K562 (cell line): ENCODE results near the gene ADAT3. TPM values are rescaled to one million over a fixed set of nuclear protein-coding genes. Genes with fewer than 3 reads are reported as not detected.

Experiments used
- CBFB ChIP-seq: sonication (generic); formaldehyde crosslinking; IDR thresholded peaks from 2 replicates; pipeline ENCODE4 v1.4.0; 2020; ENCODE audit warnings: mild to moderate bottlenecking, missing genetic modification reagents
- CSDE1 ChIP-seq, 2 experiments: fragments of 450-650 bp; IDR thresholded peaks; 2 replicates each; pipeline ENCODE4 v1.6.1; 2016; ENCODE audit warnings: mild to moderate bottlenecking in 1 of 2
- DDX20 ChIP-seq: fragments of 450-650 bp; IDR thresholded peaks from 2 replicates; pipeline ENCODE4 v1.6.1; 2016; ENCODE audit warnings: missing genetic modification characterization, low read depth, mild to moderate bottlenecking, missing compliant biosample characterization, moderate library complexity
- HDAC8 ChIP-seq: fragments of 450-650 bp; IDR thresholded peaks from 2 replicates; pipeline ENCODE4 v1.6.1; 2016; ENCODE audit warnings: mild to moderate bottlenecking, missing genetic modification characterization, moderate library complexity, missing compliant biosample characterization
- HNRNPUL1 ChIP-seq: fragments of 200-400 bp; formaldehyde crosslinking; IDR thresholded peaks from 2 replicates; pipeline ENCODE4 v1.6.1; 2017; ENCODE audit warnings: low read length
- KDM4B ChIP-seq, 2 experiments: fragments of 450-650 bp in 1 of 2; sonication (generic) in 1 of 2; IDR thresholded peaks; 2 replicates each; pipeline ENCODE4 v1.6.1; 2016 to 2017; ENCODE audit warnings: borderline replicate concordance in 2 of 2, antibody characterized with exemption in 1 of 2, low read depth in 1 of 2, mild to moderate bottlenecking in 1 of 2
- L3MBTL2 ChIP-seq: fragments of 450-650 bp; IDR thresholded peaks from 2 replicates; pipeline ENCODE4 v1.6.1; 2016; ENCODE audit warnings: mild to moderate bottlenecking, moderate library complexity
- NFIX ChIP-seq: fragments of 250-450 bp; sonication (Bioruptor Pico); IDR thresholded peaks from 2 replicates; pipeline ENCODE4 v1.4.0; 2020; ENCODE audit warnings: low read depth, mild to moderate bottlenecking, moderate library complexity
- NR0B1 ChIP-seq: fragments of 450-650 bp; IDR thresholded peaks from one replicate; pipeline ENCODE4 v1.6.1; 2018; ENCODE audit warnings: mild to moderate bottlenecking, moderate library complexity; ENCODE audit not compliant: partially characterized antibody
- PCBP1 ChIP-seq: fragments of 200-400 bp; formaldehyde crosslinking; IDR thresholded peaks from 2 replicates; pipeline ENCODE4 v1.6.1; 2018; ENCODE audit warnings: mild to moderate bottlenecking, low read depth, low read length; ENCODE audit not compliant: poor library complexity, severe bottlenecking
- RFX7 ChIP-seq: fragments of 250-450 bp; sonication (Bioruptor Pico); IDR thresholded peaks from 2 replicates; pipeline ENCODE4 v1.5.1; 2021; ENCODE audit warnings: mild to moderate bottlenecking
- SIN3A ChIP-seq, 2 experiments: fragments of 150-350 bp in 1 of 2; IDR thresholded peaks; 2 replicates each; pipeline ENCODE4 v1.6.1; 2011 to 2016; ENCODE audit warnings: borderline replicate concordance in 2 of 2, low read depth in 2 of 2, low read length in 2 of 2, mild to moderate bottlenecking in 2 of 2, moderate library complexity in 2 of 2; ENCODE audit not compliant: control insufficient read depth in 1 of 2
- SNIP1 ChIP-seq: fragments of 450-650 bp; IDR thresholded peaks from 2 replicates; pipeline ENCODE4 v1.7.1; 2017; ENCODE audit warnings: low read depth, mild to moderate bottlenecking
- USF2 ChIP-seq: sonication (generic); formaldehyde crosslinking; IDR thresholded peaks from 2 replicates; pipeline ENCODE4 v1.5.0; 2020; ENCODE audit warnings: missing genetic modification reagents
- YY1 ChIP-seq, 3 experiments: IDR thresholded peaks; 2 replicates each; pipeline ENCODE4 v1.6.1; 2011; ENCODE audit warnings: low read length in 2 of 3, mild to moderate bottlenecking in 2 of 3, moderate library complexity in 2 of 3, borderline replicate concordance in 1 of 3, control low read depth in 1 of 3, low read depth in 1 of 3; ENCODE audit not compliant: insufficient read depth in 3 of 3, insufficient replicate concordance in 2 of 3, control insufficient read depth in 1 of 3, insufficient read length in 1 of 3; ENCODE audit errors: extremely low read depth in 1 of 3
- ZHX1 ChIP-seq: fragments of 150-350 bp; conservative IDR thresholded peaks from 2 replicates; pipeline ENCODE4 v1.6.1; 2014; ENCODE audit warnings: low read length
- ZNF431 ChIP-seq: sonication (generic); formaldehyde crosslinking; IDR thresholded peaks from 2 replicates; pipeline ENCODE4 v1.8.0; 2022; ENCODE audit warnings: mild to moderate bottlenecking, missing genetic modification reagents
- ZNF639 ChIP-seq, 2 experiments: fragments of 200-800 bp in 1 of 2; sonication (Bioruptor generic) in 1 of 2; sonication (generic) in 1 of 2; formaldehyde crosslinking in 1 of 2; IDR thresholded peaks in 1 of 2; conservative IDR thresholded peaks in 1 of 2; 2 replicates each; pipeline versions ENCODE4 v1.5.0 to v1.6.1; 2016 to 2020; ENCODE audit warnings: missing compliant biosample characterization in 1 of 2, missing genetic modification characterization in 1 of 2, missing genetic modification reagents in 1 of 2
- ZNF766 ChIP-seq: fragments of 200-800 bp; sonication (Bioruptor generic); conservative IDR thresholded peaks from 2 replicates; pipeline ENCODE4 v1.6.1; 2016; ENCODE audit warnings: missing genetic modification characterization, missing compliant biosample characterization
- polyA plus RNA-seq, 8 experiments: library from polyadenylated mRNA; depleted of rRNA in 4 of 8; stranded (reverse) in 5 of 8; unstranded in 3 of 8; fragments of >200 nt; fragmentation: Nextera tagmentation in 2 of 8; fragmentation: Illumina TruSeq in 1 of 8; extraction: Ambion mirVana in 2 of 8; extraction: Trizol in 1 of 8; gene quantifications; 2 replicates each; pipeline versions ENCODE4 v1.2.1 to v1.2.3, GENCODE V29; 2011 to 2014; ENCODE audit warnings: inconsistent platforms in 1 of 8, missing spikeins in 1 of 8
- total RNA-seq, 7 experiments: library from RNA; depleted of rRNA in 6 of 7; stranded (reverse); fragments of >200 nt in 6 of 7; fragmentation: Illumina TruSeq in 2 of 7; extraction: Trizol in 2 of 7; gene quantifications; 2 replicates each; pipeline versions ENCODE4 v1.2.1 to v1.2.3, GENCODE V29; 2011 to 2021; ENCODE audit warnings: low replicate concordance in 1 of 7

The ADAT3 gene
- total and polyA plus RNA-seq, 9 of the 15 experiments (the other 6 are each of a cell fraction or from before 2014, with no cell fraction given) = 0.67 to 15.6 (median 7.8) TPM; not detected in 4

- TF ChIP-seq USF2 = peak; percentile 97
- TF ChIP-seq DDX20 (tag) = no peak
- TF ChIP-seq KDM4B (IDR thresholded peaks at IDR 0.05; ENCODE audit: borderline replicate concordance in 2 of 2, low read depth in 1 of 2) = peak in 1 of 2 experiments; percentile 97; a peak in 2 of 4 replicates
- TF ChIP-seq ZNF639 (CRISPR knock-in tag; conservative IDR thresholded peaks at IDR 0.05 in 1 of 2, IDR thresholded peaks at IDR 0.05 in 1 of 2) = 0 out of 4 replicates have a peak, but pooled peaks of 1 of the 2 experiments have one; percentile 67
- TF ChIP-seq SNIP1 = no peak
- no peak for TF ChIP-seq ZNF431 (CRISPR knock-in tag)
- TF ChIP-seq L3MBTL2 = peak; percentile 67
- no peak for TF ChIP-seq HNRNPUL1
- peak; percentile 61; the same call in 1 of the 2 replicates for TF ChIP-seq CBFB (CRISPR knock-in tag)
- no peak for TF ChIP-seq RFX7 (CRISPR knock-in tag)
- TF ChIP-seq ZNF766 (CRISPR knock-in tag) = peak; percentile 93
- no peak for TF ChIP-seq ZHX1
- TF ChIP-seq NFIX (CRISPR knock-in tag) = no peak
- no peak for TF ChIP-seq CSDE1 (IDR thresholded peaks at IDR 0.05)
- TF ChIP-seq HDAC8 (tag) = 0 out of 2 replicates have a peak, but pooled peaks have one; percentile 62
- peak in 2 of 3 experiments; percentile 8 to 72 for TF ChIP-seq YY1 (IDR thresholded peaks at IDR 0.05; ENCODE audit: borderline replicate concordance in 1 of 3, control insufficient read depth in 1 of 3, extremely low read depth in 1 of 3, insufficient read depth in 3 of 3, insufficient read length in 1 of 3, insufficient replicate concordance in 2 of 3, low read depth in 1 of 3, low read length in 2 of 3)
- peak; percentile 76 to 93; a peak in 3 of 4 replicates for TF ChIP-seq SIN3A (IDR thresholded peaks at IDR 0.05; ENCODE audit: borderline replicate concordance in 2 of 2, control insufficient read depth in 1 of 2, low read depth in 2 of 2, low read length in 2 of 2)
- TF ChIP-seq PCBP1 = peak; percentile 93
- no peak for TF ChIP-seq NR0B1
Observed at GRCh38 chr19:1905110-1905862, at the start of gene ADAT3, which contains the start of gene SCAMP4 (continued).
